Measurements from ENCODE around the gene SOX9.

SOX9 gene

DNA sequence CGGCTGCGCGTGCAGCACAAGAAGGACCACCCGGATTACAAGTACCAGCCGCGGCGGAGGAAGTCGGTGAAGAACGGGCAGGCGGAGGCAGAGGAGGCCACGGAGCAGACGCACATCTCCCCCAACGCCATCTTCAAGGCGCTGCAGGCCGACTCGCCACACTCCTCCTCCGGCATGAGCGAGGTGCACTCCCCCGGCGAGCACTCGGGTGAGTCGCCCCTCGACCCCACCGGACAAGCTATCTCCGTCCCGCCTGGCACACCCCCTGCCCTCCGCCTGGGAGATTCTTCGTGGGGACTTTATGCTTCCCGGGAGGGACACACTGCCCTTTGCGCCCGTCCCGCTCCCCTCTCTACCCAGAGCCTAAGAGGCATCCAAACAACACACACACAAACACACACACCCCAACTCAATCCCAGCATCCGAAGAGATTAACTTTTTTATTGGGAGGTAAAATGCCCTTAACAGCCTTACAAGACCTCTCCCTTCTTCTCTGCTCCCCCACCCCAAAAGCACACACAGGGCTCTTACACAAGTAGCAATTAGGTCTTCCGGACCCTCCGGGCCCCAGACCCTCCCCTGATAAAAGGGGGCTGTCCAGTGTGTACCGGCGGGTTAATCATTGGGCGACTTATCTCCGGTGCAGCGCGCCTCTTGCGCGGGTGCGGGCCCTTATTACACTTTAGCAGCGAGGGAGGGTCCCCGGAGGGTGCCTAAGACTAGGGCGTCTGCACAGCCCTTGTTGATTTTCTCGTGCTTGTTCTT lies 2.1 kb downstream of the SOX9 start:
- no peak for TF ChIP-seq CTCF (IDR thresholded peaks at IDR 0.05; ENCODE audit: borderline replicate concordance, insufficient read depth, low read depth, low read length)
- peak overlapping the region; percentile 83 for H3K4me3 ChIP-seq (ENCODE audit: low read depth, low read length)

GRCh38 chr17:72123530-72124437 lies 3.0 kb downstream of the SOX9 start:
- TF ChIP-seq CTCF (IDR thresholded peaks at IDR 0.05; ENCODE audit: borderline replicate concordance, insufficient read depth, low read depth, low read length), result no peak
- H3K4me3 ChIP-seq (ENCODE audit: low read depth, low read length), result peak overlapping the region; percentile 83

- TF ChIP-seq CTCF (IDR thresholded peaks at IDR 0.05; ENCODE audit: borderline replicate concordance, insufficient read depth, low read depth, low read length), result no peak
- H3K4me3 ChIP-seq (ENCODE audit: low read depth, low read length), result no peak overlapping the region
Measured at GRCh38 chr17:72124438-72124775, 3.6 kb downstream of the SOX9 start.

- no peak overlapping the region for H3K4me3 ChIP-seq (ENCODE audit: low read depth, low read length)
- TF ChIP-seq CTCF (IDR thresholded peaks at IDR 0.05; ENCODE audit: borderline replicate concordance, insufficient read depth, low read depth, low read length), result no peak
Measured at GRCh38 chr17:72125226-72125651, 4.4 kb downstream of the SOX9 start.

DNA sequence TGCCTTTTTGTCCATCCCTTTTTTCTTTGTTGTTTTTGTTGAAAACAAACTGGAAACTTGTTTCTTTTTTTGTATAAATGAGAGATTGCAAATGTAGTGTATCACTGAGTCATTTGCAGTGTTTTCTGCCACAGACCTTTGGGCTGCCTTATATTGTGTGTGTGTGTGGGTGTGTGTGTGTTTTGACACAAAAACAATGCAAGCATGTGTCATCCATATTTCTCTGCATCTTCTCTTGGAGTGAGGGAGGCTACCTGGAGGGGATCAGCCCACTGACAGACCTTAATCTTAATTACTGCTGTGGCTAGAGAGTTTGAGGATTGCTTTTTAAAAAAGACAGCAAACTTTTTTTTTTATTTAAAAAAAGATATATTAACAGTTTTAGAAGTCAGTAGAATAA lies 4.9 kb downstream of the SOX9 start:
- no peak for TF ChIP-seq CTCF (IDR thresholded peaks at IDR 0.05; ENCODE audit: borderline replicate concordance, insufficient read depth, low read depth, low read length)
- H3K4me3 ChIP-seq (ENCODE audit: low read depth, low read length), result no peak overlapping the region

DNA sequence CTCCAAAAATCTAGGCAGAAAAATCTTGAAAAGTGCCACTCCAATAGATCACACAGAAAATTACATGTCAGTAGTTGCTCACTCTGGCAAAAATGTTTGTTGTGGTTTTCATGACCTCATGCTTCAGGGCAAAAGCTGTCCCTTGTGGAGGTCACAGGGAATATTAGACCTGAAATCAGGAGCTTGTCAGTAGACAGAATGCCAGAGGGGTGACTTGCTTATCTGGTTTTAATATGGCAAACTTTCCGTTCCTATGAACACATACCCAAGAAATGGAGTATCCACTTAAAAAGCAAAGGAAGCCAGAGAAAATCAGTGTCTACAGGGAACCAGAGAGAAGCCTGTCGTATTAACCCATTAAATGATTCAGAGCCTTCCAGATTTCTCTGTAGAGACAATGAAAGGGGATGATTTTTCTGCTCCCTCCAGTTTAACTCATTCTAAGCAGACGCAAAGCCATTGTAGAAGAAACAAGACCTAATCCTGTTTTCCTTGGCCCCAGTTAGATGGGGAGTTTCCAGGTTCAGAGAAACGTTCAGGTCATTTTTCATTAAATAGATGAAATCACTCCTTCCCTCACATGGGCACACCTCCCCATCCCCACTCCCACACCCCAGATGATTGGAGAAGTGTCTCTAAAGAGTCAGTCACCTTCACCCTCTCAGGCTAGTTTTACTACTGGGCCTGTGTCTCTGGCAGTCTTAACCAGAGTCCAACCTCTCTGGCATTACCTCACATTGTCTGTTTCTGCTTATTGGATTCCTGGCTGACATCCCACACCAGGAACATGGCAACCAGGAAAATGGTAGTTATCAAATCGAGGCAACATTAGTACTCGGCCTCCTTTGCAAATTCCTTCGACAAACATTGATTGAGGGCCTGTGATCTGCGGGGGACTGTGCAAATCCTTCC lies 6.0 kb downstream of the SOX9 start:
- H3K4me3 ChIP-seq (ENCODE audit: low read depth, low read length), result no peak overlapping the region
- TF ChIP-seq CTCF (IDR thresholded peaks at IDR 0.05; ENCODE audit: borderline replicate concordance, insufficient read depth, low read depth, low read length), result no peak

Measured in GM12875 (cell line).